G401.6 (cell line): ENCODE data around the gene CNNM4.

Experiments
- FAIRE-seq: peaks from 2 replicates; lab custom pipeline; 2012; peaks lifted over from hg19 to GRCh38; lab: Jason Lieb, UNC

CNNM4 gene

DNA sequence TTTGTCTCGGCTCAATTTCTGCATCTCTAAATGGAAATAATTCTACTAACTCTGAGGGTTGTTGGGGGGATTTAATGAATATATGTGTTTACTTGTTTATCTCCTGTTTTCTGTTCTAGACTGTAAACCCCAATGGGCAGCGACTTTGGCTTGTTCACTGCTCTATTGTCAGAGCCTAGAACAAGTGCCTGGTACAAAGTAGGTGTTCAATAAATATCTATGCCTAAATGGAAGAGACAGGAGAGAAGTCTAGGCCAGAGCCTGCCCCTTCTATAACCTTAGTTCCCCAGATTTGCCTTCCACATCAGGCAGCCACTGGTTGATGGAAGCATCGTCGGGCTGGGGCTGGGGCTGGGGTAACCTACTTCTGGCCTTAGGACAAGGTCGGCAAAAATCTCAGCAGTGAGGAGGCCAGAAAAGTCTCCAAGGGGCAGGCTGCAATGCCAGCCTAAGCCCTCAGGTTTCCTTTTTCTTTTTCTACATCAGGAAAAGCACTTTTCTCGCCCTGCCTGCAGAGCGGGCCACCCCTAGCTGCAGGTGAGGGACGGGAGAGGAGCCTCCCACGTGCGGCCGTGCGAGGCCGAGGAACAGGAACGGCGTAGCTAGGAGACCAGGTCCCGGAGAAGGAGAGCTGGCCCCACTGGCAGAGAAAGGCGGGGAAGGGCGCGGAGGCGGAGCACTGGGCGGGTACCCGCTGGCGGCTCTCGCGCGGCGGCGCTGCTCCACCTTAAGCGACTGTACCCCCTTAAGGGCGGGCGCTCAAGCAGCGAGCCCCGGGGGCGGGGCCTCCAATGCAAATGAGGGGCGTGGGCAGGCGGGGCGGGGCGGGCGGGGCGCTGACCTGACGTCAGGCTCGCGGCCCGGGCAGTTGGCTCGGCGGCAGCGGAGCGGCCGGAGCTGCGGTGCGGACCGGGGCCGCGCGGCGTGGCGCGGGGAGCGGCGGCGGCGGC is at the start of gene CNNM4:
CNNM4 (plus strand) TSS at position 867 of the 950 bp plus-strand sequence. CDS start 98 bp downstream, outside the sequence.
- FAIRE-seq, result no peak

DNA sequence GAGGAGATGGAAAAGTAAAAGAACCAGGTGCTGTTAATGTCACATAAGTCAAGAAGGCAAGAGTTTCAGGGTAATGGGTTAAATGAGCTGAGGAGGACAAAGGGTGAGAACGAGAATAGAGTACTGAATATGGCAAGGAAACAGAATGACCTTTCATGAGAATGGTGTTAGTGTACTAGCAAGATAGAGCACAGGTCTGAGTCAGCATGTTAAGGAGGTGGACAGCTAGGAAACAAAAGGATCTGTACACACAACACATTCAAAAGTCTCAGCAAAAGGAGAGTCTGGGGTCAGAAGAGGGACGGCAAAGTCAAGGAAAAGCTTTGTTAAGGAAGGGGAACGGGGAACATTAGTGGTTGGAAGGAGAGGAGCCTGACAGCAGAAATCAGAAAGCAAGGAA is 49.7 kb upstream of the CNNM4 start:
- FAIRE-seq, result no peak

DNA sequence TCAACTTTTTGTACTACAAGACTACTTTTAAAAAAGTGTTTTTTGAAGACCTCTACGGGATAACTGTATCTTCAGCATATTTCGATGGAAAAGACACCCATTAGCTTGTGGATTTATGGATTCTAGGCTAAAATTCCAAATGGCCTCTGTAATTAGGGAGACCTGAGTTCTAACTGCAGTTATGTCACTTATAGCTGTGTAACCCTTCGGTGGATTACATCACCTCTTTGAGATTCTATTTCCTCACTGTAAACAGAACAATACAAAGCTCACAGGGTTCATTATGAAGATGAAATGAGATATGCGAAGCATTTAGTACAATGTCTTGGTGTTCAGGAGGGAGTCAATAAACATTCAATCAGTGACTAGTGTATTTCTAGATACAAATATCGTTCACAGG is 45.0 kb upstream of the CNNM4 start:
- no peak for FAIRE-seq

DNA sequence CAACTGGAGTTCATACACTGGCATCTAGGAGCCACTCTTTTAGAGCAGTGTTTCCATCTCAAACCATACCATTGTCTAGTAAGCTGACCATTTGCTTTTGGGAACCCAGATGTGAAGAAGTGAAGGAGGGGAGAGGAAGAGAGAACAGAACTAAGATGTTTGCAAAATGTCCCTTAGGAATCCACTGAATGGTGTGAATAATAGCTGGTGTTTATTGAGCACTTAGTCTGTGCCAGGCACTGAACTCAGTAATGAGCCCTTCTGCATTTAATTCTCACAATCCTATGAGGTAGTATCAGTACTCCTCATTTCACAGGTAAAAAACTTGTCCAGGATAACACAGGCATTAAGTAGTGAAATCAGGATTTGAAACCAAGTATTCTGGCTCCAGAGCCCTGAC is 44.3 kb upstream of the CNNM4 start:
- no peak for FAIRE-seq

DNA sequence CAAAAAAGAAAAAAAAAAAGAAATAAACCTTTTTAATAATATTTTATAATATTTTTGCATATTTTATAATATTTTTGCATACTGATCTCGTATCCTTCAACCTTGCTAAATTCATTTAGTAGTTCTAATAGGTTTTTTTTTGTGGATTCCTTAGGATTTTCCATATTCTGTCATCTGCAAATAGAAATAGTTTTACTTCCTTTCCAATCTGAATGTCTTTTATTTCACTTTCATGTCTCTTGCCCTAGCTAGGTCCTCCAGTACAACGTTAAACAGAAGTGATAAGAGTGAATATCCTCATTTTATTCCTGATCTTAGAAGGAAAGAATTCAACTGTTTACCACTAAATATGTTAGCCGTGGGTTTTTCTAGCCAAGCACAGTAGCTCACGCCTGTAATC is 34.6 kb upstream of the CNNM4 start:
- FAIRE-seq, result no peak

DNA sequence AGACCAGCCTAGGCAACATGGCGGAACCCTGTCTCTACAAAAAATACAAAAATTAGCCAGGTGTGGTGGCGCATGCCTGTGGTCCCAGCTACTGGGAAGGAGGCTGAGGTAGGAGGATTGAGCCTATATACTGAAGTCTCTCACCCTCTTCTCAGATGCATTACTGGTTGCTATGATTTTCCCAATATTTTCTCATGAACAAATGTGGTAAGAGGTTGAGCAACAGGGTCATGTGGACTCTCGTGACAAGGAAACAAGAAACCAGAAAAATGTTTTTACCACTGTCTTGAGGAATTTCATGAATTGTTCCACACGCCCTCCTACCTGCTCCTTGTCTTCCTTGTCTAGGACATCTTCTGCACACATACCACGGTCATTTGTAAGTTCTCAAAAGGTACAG is 33.3 kb upstream of the CNNM4 start:
- no peak for FAIRE-seq

DNA sequence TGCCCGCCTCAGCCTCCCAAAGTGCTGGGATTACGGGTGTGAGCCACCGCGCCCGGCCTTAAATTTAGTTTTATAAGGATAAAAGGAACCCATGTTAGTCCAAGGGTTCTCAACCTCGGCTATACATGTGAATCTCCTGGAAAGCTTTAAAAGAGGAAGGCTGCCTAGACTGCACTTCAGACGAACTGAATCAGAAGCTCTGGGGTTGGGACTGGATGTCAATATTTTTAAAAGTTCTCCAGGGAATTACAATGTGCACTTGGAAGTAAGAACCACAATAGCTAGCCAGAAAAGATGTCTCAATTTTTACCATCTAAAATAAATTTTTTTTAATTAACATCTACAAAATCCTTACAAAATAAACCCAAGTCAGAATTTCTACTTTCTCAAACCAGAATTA is 31.0 kb upstream of the CNNM4 start:
- FAIRE-seq, result no peak

DNA sequence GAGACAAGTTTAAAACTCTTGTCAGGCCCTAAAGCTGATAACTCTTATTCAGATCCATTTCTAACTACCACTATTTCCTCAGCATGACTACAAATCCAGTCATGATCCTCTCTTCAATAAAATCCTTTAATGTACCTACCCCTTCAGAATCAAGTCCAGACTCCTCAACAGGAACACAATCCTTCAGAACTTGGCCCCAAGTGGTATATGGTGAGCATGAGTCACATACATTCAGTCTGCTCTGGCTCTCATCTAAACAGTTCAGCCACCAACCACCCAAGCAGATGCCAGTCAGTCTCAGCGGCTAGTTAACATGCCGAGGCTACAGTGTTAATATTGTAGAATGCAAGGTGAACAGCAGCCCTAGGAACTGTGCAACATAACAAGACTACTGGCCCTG is 30.5 kb upstream of the CNNM4 start:
- FAIRE-seq, result no peak

DNA sequence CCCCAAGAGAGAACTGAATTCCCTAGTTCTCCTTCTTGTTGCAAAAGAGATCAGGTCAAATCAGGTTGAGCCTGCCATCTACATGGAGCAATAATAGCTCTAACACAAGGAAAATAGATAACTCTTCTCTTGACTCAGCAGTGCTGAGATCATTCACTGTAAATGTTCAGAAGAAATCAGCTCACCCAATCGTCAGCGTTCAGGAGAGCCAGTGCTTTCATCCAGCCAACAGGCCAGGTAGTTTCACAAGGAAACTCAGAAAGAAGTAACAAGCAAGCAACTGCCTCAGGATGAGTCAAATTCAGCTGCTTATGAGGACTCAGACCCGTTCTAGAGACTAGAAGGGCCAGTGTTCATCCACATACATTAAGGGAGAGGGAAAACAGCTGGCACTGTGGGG is 26.8 kb upstream of the CNNM4 start:
- no peak for FAIRE-seq

DNA sequence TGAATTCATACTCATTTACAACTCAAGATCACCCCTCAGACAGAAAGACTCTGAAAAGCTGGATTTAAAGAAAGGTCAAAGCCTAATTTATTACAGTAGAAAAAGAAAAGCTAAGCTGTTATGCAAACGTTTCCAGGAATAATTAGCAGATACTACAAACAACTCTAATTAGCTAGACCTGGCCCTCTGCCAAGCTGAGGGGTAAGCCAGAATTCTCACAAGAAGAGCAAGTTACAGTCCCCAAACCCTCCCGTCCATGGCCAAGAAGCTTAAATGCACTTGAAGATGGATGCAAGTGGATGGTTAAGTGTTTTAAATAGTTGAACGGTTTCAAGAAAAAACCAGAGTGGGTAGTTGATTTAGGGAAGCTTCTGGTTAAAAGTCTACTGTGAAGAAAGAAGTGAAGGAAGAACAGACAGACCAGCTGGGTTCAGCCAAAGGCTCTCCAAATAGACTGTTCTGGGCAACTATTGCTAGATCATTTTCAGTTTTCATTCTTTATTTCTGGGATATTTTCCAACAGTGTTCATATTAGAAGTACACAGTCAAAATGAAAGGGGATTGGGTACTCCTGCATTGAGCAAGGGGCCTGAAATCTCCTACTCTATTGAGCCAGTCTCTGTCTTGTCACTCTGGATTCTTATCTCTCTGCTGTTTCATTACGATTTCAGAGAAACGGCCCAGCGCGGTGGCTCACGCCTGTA is 25.7 kb upstream of the CNNM4 start:
- FAIRE-seq, result no peak

DNA sequence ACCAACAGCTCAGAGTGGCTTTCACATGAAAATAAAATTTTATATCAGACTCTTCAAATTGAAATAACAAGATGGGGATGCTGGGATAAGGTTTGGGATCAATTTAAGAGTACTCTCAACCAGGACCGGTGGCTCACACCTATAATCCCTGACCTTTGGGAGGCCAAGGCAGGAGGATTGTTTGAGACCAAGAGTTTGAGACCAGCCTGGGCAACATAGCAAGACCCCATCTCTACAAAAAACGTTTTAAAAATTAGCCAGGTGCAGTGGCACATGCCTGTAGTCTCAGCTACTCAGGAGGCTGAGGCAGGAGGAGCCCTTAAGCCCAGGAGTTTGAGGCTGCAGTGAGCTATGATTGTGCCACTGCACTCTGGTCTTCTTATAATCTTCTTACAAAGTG is 23.5 kb upstream of the CNNM4 start:
- FAIRE-seq, result no peak

DNA sequence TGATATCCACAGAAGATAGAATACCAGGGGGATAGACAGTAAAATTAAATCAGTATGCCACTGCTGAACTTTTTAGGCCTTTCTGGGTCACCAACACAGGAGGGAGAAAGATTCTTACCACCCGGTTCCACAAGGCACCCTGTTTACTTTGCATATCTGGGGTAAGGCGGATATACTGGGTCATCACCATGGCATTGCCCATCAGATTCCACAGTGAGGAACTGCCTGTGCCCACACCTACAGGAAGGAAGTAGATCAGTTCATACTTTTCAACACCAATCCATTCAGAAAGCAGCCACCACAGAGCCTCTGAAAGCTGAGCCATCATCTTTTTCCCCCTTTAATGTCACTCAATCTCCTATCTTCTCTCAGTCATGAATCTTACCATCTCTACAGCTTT is 22.9 kb upstream of the CNNM4 start:
- no peak for FAIRE-seq

DNA sequence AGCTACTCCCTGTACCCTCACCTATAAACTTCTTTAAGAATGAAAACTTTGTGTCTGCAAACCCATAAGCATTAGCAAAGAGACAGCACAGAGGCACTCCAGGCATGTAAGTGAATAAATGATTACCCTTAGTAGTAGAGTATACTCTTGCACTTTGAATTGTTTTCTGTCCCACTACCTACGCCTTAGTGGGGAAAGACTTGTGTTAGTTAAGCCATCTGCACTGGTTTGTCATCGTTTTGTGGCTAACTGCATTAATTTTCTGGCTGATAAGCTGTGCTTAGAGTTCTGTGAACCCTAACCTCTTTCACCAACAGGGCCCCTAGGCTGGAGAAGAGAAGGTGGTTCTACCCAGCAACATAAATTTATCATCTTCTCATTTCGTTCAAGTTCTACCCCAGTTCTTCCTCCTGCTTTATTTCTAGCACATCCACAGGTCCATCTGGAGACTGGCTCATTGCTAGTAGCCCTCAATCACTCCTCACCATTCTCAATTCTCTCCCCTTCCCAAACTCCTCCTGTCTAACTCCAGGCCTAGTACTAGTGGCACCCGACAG is 21.5 kb upstream of the CNNM4 start:
- no peak for FAIRE-seq

DNA sequence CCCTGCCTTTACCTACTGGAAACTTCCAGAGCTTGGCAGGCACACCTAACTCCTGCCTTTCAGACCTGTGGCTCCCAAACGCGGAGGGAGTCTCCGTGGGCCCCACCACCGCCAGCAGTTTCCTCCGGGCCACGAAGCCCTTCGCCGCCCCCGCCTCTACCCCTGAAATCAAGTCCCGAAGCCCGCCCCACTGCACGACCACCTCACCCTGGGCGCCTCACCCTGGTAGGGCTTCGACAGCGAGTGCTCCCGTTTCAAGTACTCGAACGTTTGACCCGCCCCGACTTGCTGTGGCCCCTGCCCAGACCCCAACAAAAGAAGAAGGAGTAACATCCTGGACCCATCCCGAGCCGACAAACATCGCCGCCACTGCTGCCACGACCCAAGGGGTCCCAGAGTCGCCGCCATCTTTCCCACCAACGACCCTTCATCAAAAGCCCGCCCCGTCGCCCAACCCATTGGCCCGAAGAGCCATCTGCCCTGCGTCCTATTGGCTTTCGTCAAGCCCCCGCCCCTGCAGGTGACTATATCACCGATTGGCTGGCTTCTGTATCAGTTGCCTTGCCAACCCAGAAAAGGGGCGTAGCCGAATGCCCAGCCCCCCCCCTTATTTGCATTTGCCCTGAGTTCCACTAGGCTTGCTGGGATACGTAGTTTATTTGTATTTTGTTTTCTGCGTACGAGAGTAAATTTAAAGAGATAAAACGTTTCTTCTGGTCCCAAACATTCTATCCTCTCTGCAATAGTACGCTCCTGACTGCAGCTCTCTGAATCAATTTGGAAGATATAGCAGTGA is 20.9 kb upstream of the CNNM4 start, which contains the start of gene LMAN2L:
LMAN2L (minus strand) TSS at position 432 of the 796 bp plus-strand sequence; CDS start at position 408, 24 bp downstream.
- FAIRE-seq, result peak; percentile 99

DNA sequence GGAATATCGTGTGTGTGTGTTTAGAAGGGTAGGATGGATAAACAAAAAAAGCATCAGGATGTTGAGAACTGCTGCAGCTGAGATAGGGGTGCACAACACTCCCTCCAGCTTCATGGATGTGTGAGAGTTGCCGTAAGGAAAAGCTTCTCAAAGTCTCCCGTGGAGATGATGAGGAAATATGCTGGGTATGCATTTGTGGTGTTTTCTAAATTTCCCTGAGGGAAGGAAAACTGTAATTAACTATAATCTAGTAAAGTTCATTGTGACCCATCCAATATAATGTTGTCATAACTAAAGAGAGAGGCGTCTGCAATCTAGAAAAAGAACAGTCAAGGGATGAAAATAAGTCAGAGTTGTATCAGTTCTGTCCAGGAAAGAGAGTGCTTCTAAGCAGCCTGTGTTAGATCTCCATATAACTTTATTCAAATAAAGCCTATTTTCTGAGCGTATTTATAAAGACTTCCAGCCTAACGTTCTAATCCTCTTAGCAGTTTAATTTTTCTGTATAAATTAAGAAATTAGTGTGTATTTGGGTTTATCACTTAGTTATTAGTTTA is 13.6 kb upstream of the CNNM4 start:
- no peak for FAIRE-seq

DNA sequence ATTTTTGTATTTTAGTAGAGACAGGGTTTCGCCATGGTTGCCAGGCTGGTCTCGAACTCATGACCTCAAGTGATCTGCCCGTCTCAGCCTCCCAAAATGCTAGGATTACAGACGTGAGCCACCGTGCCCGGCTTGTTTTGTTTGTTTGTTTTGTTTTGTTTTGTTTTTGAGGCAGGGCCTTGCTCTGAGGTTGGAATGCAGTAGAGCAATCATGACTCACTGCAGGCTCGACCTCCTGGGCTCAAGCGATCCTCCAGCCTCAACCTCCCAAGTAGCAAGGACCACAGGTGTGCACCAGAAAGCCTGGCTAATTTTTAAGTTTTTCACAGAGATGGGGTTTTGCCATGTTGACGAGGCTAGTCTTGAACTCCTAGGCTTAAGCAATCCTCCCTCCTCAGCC is 8.9 kb upstream of the CNNM4 start:
- FAIRE-seq, result no peak

DNA sequence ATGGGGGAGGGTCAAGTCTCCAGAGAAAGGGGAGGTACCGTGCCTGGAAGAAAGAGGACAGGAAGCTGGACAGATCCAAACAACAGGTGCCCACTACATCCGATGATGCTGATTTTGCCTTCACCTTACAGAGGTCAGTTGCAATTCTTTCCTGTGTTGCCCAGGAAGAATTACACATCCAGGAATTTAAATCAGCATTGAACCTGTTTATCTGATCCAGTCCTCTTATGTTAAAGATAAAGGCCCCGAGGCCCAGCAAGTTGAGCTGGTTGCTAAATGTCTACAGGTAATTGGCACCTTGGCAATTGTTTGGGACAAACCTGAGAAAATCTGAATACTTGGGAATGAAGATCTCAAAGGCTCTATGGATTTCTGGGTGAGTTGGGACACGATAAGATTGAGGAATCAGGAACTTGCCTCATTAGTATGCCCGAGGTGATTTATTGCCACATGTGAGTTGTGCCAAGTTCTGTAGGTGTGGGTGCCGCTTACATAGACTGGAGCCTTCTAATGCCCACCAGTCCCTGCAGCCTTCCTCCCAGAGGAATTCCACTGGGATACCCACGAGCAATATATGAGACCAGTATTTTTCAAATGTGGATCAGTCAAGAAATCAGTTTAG is 6.9 kb upstream of the CNNM4 start:
- no peak for FAIRE-seq

DNA sequence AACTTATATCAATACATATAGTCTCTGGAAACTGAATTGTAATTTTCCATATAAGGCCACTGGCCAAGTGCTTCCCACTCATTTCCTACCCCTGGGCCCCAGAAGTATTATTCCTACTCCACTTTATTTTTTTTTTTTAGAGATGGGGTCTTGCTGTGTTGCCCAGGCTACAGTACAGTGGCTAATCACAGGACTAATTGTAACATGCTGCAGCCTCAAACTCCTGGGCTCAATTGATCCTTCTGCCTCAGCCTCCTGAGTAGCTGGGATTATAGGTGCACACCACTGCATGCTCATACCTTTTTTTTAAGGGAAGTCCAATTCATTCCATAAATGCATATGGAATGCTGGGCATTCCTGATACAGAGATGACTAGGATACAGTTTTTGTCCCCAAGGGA is 6.4 kb upstream of the CNNM4 start:
- FAIRE-seq, result no peak

DNA sequence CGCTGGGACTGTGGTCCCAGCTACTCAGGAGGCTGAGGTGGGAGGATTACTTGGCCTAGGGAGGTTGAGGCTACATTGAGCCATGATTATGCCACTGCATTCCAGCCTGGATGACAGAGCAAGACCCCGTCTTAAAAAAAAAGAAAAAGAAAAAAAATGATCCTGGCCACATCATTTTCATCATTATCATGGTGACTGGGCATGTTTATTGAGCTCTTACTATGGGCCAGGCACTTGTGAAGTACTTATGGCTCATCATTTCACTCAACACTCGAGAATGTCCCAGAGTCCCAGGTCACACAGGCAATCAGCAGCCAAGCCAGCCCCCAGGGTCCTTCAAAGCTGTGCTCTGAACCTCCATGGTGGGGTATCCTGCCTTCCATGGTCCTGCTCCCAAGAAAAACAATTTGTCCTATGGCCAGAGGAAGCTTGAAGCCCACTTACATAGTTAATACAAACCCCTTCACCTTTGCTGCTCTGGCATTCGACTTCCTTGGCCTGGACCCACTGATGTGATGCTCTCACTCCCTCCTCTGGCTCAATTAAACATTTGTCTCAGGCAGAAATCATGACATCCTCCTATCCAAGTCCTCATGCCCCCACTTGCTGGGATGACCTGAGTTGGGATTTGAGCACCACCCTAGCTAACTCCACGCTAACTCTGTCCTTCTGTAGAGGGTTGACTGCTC is 3.8 kb upstream of the CNNM4 start:
- FAIRE-seq, result no peak

DNA sequence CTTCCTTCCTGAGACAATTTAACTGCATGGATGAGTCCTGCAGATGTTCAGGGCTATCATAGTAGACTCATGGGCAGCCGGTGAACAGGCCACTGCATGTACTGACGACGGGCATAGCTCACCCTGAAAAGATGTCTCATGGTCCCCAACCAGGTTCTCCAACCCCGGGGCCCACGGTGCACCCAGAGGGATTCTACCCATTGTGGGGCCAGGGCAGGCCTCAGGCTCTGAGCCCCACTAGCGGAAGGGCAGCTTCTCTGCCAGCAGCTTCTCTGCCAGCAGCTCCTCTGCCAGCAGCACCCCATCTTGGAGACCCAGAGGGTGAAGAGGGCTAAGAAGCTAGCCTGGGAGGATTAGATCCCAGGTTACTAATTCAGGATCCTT is 3.2 kb upstream of the CNNM4 start:
- no peak for FAIRE-seq

DNA sequence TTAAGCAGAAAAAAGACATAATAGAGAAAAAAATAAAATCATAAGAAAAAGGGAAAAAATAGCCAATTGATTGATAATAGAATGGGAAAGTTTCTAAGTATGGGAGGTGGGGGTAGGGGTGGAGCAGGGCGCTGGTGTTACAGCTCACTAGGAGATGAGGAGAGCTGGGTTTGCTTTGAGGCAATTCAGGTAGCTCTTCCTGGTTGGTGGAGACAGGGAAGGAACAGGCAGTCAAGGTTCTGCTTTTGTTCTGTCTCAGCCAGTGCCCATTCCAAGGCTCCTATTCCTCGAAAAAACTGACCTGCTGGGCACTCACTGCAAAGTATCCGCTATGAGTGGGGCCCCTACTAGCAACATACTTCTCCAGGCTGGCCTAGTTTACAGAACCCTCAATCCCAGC is 1.7 kb upstream of the CNNM4 start:
- FAIRE-seq, result no peak
